NCI-H82 treated with DMSO at 0.1 percent for 48 hours (cell line): ENCODE data around the gene CELSR3.

Source experiments
- DNase-seq: peaks from one replicate; lab custom pipeline; 2025; ENCODE audit not compliant: unreplicated experiment; lab: John Stamatoyannopoulos, UW

CELSR3 gene

GRCh38 chr3:48661501-48662144 is 1.1 kb downstream of the CELSR3 start:
- DNase-seq = no peak

- DNase-seq = no peak
Measured at GRCh38 chr3:48660800-48661400, 1.8 kb downstream of the CELSR3 start.

DNA sequence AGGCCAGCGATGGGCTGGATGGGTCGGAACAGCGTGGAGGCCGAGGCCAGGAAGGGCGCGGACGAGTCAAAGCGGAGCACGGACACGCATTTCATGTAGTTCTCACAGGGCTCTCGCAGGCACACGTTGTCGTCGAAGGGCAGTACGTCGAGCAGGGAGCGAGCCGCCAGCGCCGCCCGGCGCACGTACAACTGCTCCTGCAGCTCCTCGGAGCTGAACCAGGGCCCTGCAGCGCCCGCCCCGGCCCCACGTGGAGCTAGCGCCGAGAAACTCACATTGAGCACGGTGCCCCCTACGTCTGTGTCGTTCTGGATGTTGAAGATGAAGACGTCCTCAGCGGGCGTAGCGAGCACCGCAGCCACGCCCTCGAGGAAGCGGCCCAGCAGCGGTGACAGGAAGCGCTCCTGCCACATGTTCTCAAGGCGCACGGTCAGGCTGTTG is 5.8 kb downstream of the CELSR3 start:
- DNase-seq = no peak

DNA sequence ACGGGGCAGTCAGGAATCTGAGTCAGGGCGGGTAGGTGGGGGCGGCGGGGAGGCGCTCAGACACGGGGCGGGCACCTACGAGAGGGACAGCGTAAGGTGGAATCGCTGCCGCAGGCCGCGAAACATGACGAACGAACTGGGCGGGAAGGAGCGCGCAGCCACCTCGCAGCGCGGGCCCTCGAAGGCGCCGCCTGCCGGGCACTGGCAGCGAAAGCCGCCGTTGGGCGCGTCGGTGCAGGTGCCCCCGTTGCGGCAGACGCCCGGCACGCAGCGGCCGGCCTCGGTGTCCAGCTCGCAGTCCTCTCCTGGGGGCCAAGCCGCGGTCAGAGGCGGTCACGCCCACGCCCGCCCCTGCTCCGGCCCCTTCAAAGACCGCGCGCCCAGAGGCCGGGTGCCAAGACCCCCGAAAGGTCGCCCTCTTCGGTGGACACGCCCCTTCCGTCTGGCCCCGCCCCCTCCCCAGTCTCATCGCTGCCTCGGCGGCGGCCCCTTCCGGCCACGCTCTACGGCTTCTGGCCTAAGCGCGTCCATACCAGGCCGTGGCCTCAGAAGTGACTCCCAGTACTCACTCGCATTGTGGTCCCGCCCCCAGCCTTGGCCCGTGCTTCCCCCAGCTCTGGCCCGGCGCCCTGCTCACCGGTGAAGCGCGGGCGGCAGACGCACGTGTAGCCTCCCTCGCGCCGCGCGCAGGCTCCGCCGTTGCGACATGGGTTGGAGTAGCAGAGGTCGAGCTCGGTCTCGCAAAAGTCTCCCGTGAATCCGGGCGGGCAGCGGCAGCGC is 6.4 kb downstream of the CELSR3 start:
- no peak for DNase-seq

DNA sequence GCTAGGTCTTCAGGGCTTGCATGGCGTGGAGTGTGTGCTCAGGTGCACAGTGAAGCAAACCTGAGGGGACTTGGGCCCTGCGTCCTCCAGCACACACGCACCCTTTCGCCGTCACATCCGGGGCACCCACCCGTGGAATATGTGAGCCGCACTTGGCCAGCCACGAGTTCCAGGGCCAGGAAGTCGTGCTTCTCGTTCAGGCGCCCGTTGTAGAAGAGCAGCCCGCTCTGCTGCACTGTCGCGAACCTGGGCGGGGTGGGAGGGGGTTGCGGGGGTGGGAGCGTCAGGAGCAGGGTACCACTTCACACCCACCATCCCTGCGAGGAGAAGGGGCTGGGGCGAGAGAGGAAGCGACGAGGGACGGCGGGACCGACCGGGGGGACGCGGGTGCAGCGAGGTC is 7.1 kb downstream of the CELSR3 start:
- no peak for DNase-seq

DNA sequence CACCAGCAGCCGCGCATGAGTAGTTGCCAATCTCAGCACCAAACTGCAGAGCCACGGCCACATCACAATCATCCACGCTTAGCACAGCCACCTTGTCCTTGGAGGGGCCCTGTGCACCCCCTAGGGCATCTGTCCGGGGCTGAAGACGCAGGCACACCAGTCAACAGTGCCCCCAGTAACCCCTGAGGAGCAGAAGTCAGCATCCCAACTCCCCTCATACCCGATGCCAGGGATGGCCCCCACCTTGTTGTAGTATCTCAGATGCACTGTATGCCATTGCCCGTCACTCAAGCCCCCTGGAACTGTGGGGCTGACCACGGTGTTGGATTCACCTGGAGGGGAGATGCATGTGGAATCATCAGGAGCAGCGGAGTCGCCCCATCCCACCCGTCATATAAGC is 7.6 kb downstream of the CELSR3 start:
- no peak for DNase-seq

GRCh38 chr3:48652923-48653715 is 9.6 kb downstream of the CELSR3 start:
- no peak for DNase-seq

GRCh38 chr3:48651771-48652170 is 10.9 kb downstream of the CELSR3 start:
- no peak for DNase-seq

DNA sequence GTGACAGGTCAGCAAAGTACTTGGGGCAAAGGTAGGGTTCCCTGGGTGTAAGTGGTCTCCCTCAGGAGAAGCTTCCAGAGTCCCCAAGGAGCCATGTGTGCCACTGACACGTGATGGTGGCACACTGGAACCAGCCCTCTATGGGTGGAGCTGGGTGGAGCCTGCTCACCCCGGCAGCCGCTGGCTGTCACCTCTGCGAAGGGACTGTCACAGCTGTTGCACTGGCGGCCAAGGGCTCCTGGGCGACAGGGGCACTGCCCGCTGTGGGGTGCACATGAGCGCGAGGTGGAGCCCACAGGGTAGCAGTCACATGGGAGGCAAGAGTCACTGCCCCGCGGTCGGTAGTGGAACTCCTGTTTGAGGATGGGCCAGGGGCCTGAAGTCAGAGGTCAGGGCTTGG is 12.0 kb downstream of the CELSR3 start:
- no peak for DNase-seq

GRCh38 chr3:48648188-48648850 is 14.4 kb downstream of the CELSR3 start:
- no peak for DNase-seq

- DNase-seq = no peak
Measured at GRCh38 chr3:48647714-48648113, 15.0 kb downstream of the CELSR3 start.

- DNase-seq = no peak
Measured at GRCh38 chr3:48644898-48645760, 17.6 kb downstream of the CELSR3 start.

- no peak for DNase-seq
Measured at GRCh38 chr3:48642605-48643004, 20.1 kb downstream of the CELSR3 start.

DNA sequence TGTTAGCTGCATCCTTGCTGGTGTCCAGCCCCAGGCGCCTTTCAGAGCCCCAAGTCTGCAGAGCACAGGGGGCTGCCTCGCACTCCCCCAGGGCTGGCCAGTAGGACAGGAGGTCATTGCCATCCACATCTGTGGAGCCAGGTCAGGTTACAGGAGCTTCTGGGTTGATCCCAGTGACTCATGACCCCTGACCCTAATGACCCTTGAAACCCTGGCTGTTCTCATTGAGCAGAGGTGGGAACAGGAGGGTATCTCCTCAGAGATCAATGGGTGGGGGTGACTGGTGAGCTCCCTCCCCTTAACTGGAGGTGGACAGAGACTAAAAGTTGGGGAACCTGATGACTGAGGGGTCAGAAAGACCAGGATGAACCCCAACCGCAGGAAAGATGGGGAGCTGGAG is 21.3 kb downstream of the CELSR3 start:
- no peak for DNase-seq

GRCh38 chr3:48639944-48640606 is 22.6 kb downstream of the CELSR3 start:
- DNase-seq = no peak

DNA sequence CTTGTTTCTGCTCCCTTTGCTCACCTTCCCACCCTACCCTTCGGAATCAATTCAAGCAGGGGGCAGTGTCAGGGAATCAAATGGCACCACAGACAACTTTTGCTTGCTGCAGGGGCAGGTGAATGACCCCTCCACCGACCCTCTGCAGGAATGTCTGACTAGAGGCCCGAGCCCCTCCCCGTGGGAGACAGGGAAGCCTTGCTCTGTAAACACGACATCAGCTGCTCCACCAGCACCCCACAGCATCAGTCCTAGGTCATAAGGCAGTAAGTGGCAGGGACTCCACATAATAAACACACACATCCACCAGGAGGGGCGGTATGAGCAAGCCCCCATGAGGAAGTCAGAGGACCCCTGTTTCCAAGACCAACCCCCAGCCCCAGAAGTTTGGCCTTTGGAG is 25.4 kb downstream of the CELSR3 start:
- no peak for DNase-seq

GRCh38 chr3:48636149-48636655 is 26.5 kb downstream of the CELSR3 start:
- no peak for DNase-seq

- peak; percentile 73 for DNase-seq
Measured at GRCh38 chr3:48635222-48636021, 27.3 kb downstream of the CELSR3 start, which contains the start of gene SLC26A6. Gene SLC26A6, minus strand, starts transcription at chr3:48635461. Its CDS starts 68 bp downstream, at chr3:48635393.
